ENCODE results near the gene AACS.

The AACS gene

GRCh38 chr12:125160281-125160955, 95.2 kb downstream of the AACS start:
- Histone ChIP-seq H3K27me3 (ENCODE audit: insufficient read depth, low read length) (no peaks in the 10 kb centered on the region), H3K36me3 (ENCODE audit: insufficient read depth, low read length) (no peaks in the 10 kb centered on the region), H3K4me3 (ENCODE audit: low read length) (no peak overlapping the region), H2AFZ (ENCODE audit: low read depth, low read length) (no peak overlapping the region), H3K4me1 (ENCODE audit: insufficient read depth, low read length) (no peaks in the 10 kb centered on the region), H3K9me3 (ENCODE audit: low read length) (no peaks in the 10 kb centered on the region)

- no peak overlapping the region for H2AFZ ChIP-seq (ENCODE audit: low read depth, low read length)
- H3K9me3 ChIP-seq (ENCODE audit: low read length) = no peaks in the 10 kb centered on the region
- H3K4me3 ChIP-seq (ENCODE audit: low read length) = no peak overlapping the region
- no peaks in the 10 kb centered on the region for H3K36me3 ChIP-seq (ENCODE audit: insufficient read depth, low read length)
- H3K27me3 ChIP-seq (ENCODE audit: insufficient read depth, low read length) = no peaks in the 10 kb centered on the region
- no peaks in the 10 kb centered on the region for H3K4me1 ChIP-seq (ENCODE audit: insufficient read depth, low read length)
These were observed 96.4 kb downstream of the AACS start for GRCh38 chr12:125161712-125162022.

- H3K27me3 ChIP-seq (ENCODE audit: insufficient read depth, low read length) = no peaks in the 10 kb centered on the region
- no peak overlapping the region for H2AFZ ChIP-seq (ENCODE audit: low read depth, low read length)
- no peaks in the 10 kb centered on the region for H3K4me1 ChIP-seq (ENCODE audit: insufficient read depth, low read length)
- H3K4me3 ChIP-seq (ENCODE audit: low read length) = no peak overlapping the region
- no peaks in the 10 kb centered on the region for H3K9me3 ChIP-seq (ENCODE audit: low read length)
- H3K36me3 ChIP-seq (ENCODE audit: insufficient read depth, low read length) = no peaks in the 10 kb centered on the region
These were observed 97.3 kb downstream of the AACS start for GRCh38 chr12:125162489-125163028.

- H3K9me3 ChIP-seq (ENCODE audit: low read length) = no peaks in the 10 kb centered on the region
- H3K27me3 ChIP-seq (ENCODE audit: insufficient read depth, low read length) = no peaks in the 10 kb centered on the region
- no peak overlapping the region for H3K4me3 ChIP-seq (ENCODE audit: low read length)
- no peaks in the 10 kb centered on the region for H3K36me3 ChIP-seq (ENCODE audit: insufficient read depth, low read length)
- H3K4me1 ChIP-seq (ENCODE audit: insufficient read depth, low read length) = no peaks in the 10 kb centered on the region
- no peak overlapping the region for H2AFZ ChIP-seq (ENCODE audit: low read depth, low read length)
These were observed 97.9 kb downstream of the AACS start for GRCh38 chr12:125163148-125163547.

- H3K27me3 ChIP-seq (ENCODE audit: insufficient read depth, low read length) = no peaks in the 10 kb centered on the region
- no peaks in the 10 kb centered on the region for H3K36me3 ChIP-seq (ENCODE audit: insufficient read depth, low read length)
- no peaks in the 10 kb centered on the region for H3K4me1 ChIP-seq (ENCODE audit: insufficient read depth, low read length)
- H3K4me3 ChIP-seq (ENCODE audit: low read length) = no peak overlapping the region
- no peak overlapping the region for H2AFZ ChIP-seq (ENCODE audit: low read depth, low read length)
- no peaks in the 10 kb centered on the region for H3K9me3 ChIP-seq (ENCODE audit: low read length)
These were observed 99.3 kb downstream of the AACS start for GRCh38 chr12:125164541-125164940.

- H3K9me3 ChIP-seq (ENCODE audit: low read length) = no peaks in the 10 kb centered on the region
- no peaks in the 10 kb centered on the region for H3K4me1 ChIP-seq (ENCODE audit: insufficient read depth, low read length)
- no peak overlapping the region for H3K4me3 ChIP-seq (ENCODE audit: low read length)
These were observed 100.8 kb downstream of the AACS start for GRCh38 chr12:125166041-125166440.

GRCh38 chr12:125167658-125168057, 102.4 kb downstream of the AACS start:
- no peak overlapping the region for H3K4me3 ChIP-seq (ENCODE audit: low read length)
- H2AFZ ChIP-seq (ENCODE audit: low read depth, low read length) = no peak overlapping the region
- H3K4me1 ChIP-seq (ENCODE audit: insufficient read depth, low read length) = no peaks in the 10 kb centered on the region
- H3K36me3 ChIP-seq (ENCODE audit: insufficient read depth, low read length) = no peaks in the 10 kb centered on the region
- no peaks in the 10 kb centered on the region for H3K9me3 ChIP-seq (ENCODE audit: low read length)
- H3K27me3 ChIP-seq (ENCODE audit: insufficient read depth, low read length) = no peaks in the 10 kb centered on the region

More at GRCh38 chr12:125166041-125166440, 100.8 kb downstream of the AACS start:
- H3K36me3 ChIP-seq (ENCODE audit: insufficient read depth, low read length) = no peaks in the 10 kb centered on the region
- no peak overlapping the region for H2AFZ ChIP-seq (ENCODE audit: low read depth, low read length)
- H3K27me3 ChIP-seq (ENCODE audit: insufficient read depth, low read length) = no peaks in the 10 kb centered on the region

- Histone ChIP-seq H3K9me3 (ENCODE audit: low read length) (no peaks in the 10 kb centered on the region), H3K27me3 (ENCODE audit: insufficient read depth, low read length) (no peaks in the 10 kb centered on the region), H3K4me1 (ENCODE audit: insufficient read depth, low read length) (no peaks in the 10 kb centered on the region)
These were observed 104.2 kb downstream of the AACS start for GRCh38 chr12:125169451-125169850.

GRCh38 chr12:125169870-125170269, 104.6 kb downstream of the AACS start:
- Histone ChIP-seq H3K4me1 (ENCODE audit: insufficient read depth, low read length) (no peaks in the 10 kb centered on the region), H3K4me3 (ENCODE audit: low read length) (no peak overlapping the region), H2AFZ (ENCODE audit: low read depth, low read length) (no peak overlapping the region), H3K36me3 (ENCODE audit: insufficient read depth, low read length) (no peaks in the 10 kb centered on the region), H3K27me3 (ENCODE audit: insufficient read depth, low read length) (no peaks in the 10 kb centered on the region), H3K9me3 (ENCODE audit: low read length) (no peaks in the 10 kb centered on the region)

More at GRCh38 chr12:125169451-125169850, 104.2 kb downstream of the AACS start:
- Histone ChIP-seq H2AFZ (ENCODE audit: low read depth, low read length) (no peak overlapping the region), H3K36me3 (ENCODE audit: insufficient read depth, low read length) (no peaks in the 10 kb centered on the region), H3K4me3 (ENCODE audit: low read length) (no peak overlapping the region)

- no peaks in the 10 kb centered on the region for H3K4me1 ChIP-seq (ENCODE audit: insufficient read depth, low read length)
- H3K9me3 ChIP-seq (ENCODE audit: low read length) = no peaks in the 10 kb centered on the region
- no peaks in the 10 kb centered on the region for H3K27me3 ChIP-seq (ENCODE audit: insufficient read depth, low read length)
- H2AFZ ChIP-seq (ENCODE audit: low read depth, low read length) = no peak overlapping the region
- H3K36me3 ChIP-seq (ENCODE audit: insufficient read depth, low read length) = no peaks in the 10 kb centered on the region
- no peak overlapping the region for H3K4me3 ChIP-seq (ENCODE audit: low read length)
These were observed 106.0 kb downstream of the AACS start for GRCh38 chr12:125171267-125171666.

GRCh38 chr12:125172231-125172850, 107.1 kb downstream of the AACS start:
- H3K9me3 ChIP-seq (ENCODE audit: low read length) = no peaks in the 10 kb centered on the region
- no peaks in the 10 kb centered on the region for H3K36me3 ChIP-seq (ENCODE audit: insufficient read depth, low read length)
- no peaks in the 10 kb centered on the region for H3K4me1 ChIP-seq (ENCODE audit: insufficient read depth, low read length)
- H2AFZ ChIP-seq (ENCODE audit: low read depth, low read length) = no peak overlapping the region
- no peaks in the 10 kb centered on the region for H3K27me3 ChIP-seq (ENCODE audit: insufficient read depth, low read length)
- no peak overlapping the region for H3K4me3 ChIP-seq (ENCODE audit: low read length)

GRCh38 chr12:125175576-125175975, 110.3 kb downstream of the AACS start:
- H3K4me1 ChIP-seq (ENCODE audit: insufficient read depth, low read length) = no peaks in the 10 kb centered on the region
- H2AFZ ChIP-seq (ENCODE audit: low read depth, low read length) = no peak overlapping the region
- H3K4me3 ChIP-seq (ENCODE audit: low read length) = no peak overlapping the region
- no peaks in the 10 kb centered on the region for H3K27me3 ChIP-seq (ENCODE audit: insufficient read depth, low read length)
- no peaks in the 10 kb centered on the region for H3K9me3 ChIP-seq (ENCODE audit: low read length)
- H3K36me3 ChIP-seq (ENCODE audit: insufficient read depth, low read length) = no peaks in the 10 kb centered on the region

- H3K9me3 ChIP-seq (ENCODE audit: low read length) = no peaks in the 10 kb centered on the region
- no peaks in the 10 kb centered on the region for H3K27me3 ChIP-seq (ENCODE audit: insufficient read depth, low read length)
- H3K36me3 ChIP-seq (ENCODE audit: insufficient read depth, low read length) = no peaks in the 10 kb centered on the region
- H3K4me1 ChIP-seq (ENCODE audit: insufficient read depth, low read length) = no peaks in the 10 kb centered on the region
- no peak overlapping the region for H3K4me3 ChIP-seq (ENCODE audit: low read length)
- H2AFZ ChIP-seq (ENCODE audit: low read depth, low read length) = no peak overlapping the region
These were observed 113.0 kb downstream of the AACS start for GRCh38 chr12:125178222-125178621.

Data from neuron (in vitro differentiated cells).